ENCODE measurements around the gene PTGS1. TPM values are rescaled to one million over a fixed set of nuclear protein-coding genes. Genes with fewer than 3 reads are reported as not detected.
"Not testable (repeated sequence)": the region's sequence is repeated elsewhere in the genome, so short reads cannot be mapped to it uniquely, and the experiment has no call there.

PTGS1 gene
- 0.26 and 0.28 TPM in 2 replicates for total RNA-seq

- Mint-ChIP-seq H3K4me1 (peaks cover 8% of the 10 kb centered on the region), H3K4me3 (peak within 1 kb of the TSS; percentile 68), H3K36me3 (ENCODE audit: low read depth) (no peaks in the 10 kb centered on the region), H3K27ac (no peak within 1 kb of the TSS), H3K9me3 (no peaks in the 10 kb centered on the region), H3K27me3 (peaks cover 14% of the 10 kb centered on the region)
- peak; percentile 64 for DNase-seq
- intact Hi-C loops (cut with micrococcal nuclease) = no loop called here
These were observed at the start of gene PTGS1 for GRCh38 chr9:122370869-122371755. PTGS1 (plus strand) TSS chr9:122371024; CDS start chr9:122371085, 61 bp downstream.

- Mint-ChIP-seq H3K36me3 (ENCODE audit: low read depth) (peaks cover 25% of the 10 kb centered on the region), H3K4me1 (peaks cover 4% of the 10 kb centered on the region), H3K4me3 (no peak overlapping the region), H3K9me3 (no peaks in the 10 kb centered on the region), H3K27ac (no peak overlapping the region), H3K27me3 (no peaks in the 10 kb centered on the region)
- DNase-seq = no peak
- intact Hi-C loops (cut with micrococcal nuclease) = no loop called here
These were observed 48.3 kb upstream of the PTGS1 start for GRCh38 chr9:122322553-122322952.

GRCh38 chr9:122324665-122325064, 46.2 kb upstream of the PTGS1 start:
- H3K4me3 Mint-ChIP-seq; intact Hi-C loops (cut with micrococcal nuclease); DNase-seq; H3K9me3 Mint-ChIP-seq; H3K27ac Mint-ChIP-seq; H3K27me3 Mint-ChIP-seq; H3K4me1 Mint-ChIP-seq: not testable (repeated sequence)
- H3K36me3 Mint-ChIP-seq (ENCODE audit: low read depth) = peaks cover 31% of the 10 kb centered on the region

DNA sequence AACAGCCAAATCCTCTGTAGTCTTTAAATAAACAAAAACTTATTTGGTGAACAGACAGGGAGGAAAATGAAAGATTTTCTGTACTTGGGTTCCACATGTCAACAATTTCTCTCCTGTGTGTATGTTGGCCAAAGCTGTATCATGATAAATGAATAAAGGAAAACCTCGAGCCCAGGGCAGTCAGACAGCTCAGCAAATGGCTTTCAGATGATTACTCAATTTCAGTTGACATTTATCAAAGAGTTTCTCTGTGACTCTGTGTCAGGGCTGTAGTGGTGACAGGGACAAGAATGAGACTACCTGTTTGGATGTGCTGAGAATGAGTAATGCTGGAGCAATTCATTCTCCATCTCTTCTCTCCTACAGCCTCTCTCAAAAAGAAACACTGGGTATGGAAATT, 45.7 kb upstream of the PTGS1 start:
- Mint-ChIP-seq H3K4me1 (peaks cover 4% of the 10 kb centered on the region), H3K27ac (no peak overlapping the region), H3K9me3 (no peaks in the 10 kb centered on the region), H3K36me3 (ENCODE audit: low read depth) (peaks cover 31% of the 10 kb centered on the region), H3K4me3 (no peak overlapping the region), H3K27me3 (no peaks in the 10 kb centered on the region)
- no peak for DNase-seq
- intact Hi-C loops (cut with micrococcal nuclease) = no loop called here

DNA sequence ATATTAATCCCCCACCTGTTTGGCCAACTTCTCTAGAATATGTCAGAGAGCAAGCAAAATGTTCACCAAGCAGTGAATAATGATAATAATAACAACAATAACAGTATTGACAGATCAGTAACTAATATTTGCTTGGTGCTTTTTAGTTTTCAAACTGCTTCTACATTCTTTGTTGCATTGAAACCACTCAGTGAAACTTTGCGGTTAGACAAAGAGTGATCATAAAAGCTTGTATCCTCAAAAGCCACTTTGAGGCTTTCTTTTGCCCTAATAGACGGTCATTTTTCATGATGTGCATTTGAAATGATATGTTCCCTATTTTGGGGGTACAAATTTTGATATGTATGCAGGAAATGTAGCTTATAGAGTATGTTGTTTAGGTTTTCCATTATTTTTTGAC, 43.6 kb upstream of the PTGS1 start:
- no peak for DNase-seq
- H3K27me3 Mint-ChIP-seq = no peaks in the 10 kb centered on the region
- intact Hi-C loops (cut with micrococcal nuclease) = no loop called here
- H3K27ac Mint-ChIP-seq = no peak overlapping the region
- H3K4me1 Mint-ChIP-seq = peaks cover 13% of the 10 kb centered on the region
- no peaks in the 10 kb centered on the region for H3K9me3 Mint-ChIP-seq
- H3K4me3 Mint-ChIP-seq = no peak overlapping the region
- H3K36me3 Mint-ChIP-seq (ENCODE audit: low read depth) = peaks cover 31% of the 10 kb centered on the region

- no peak overlapping the region for H3K27ac Mint-ChIP-seq
- H3K36me3 Mint-ChIP-seq (ENCODE audit: low read depth) = peaks cover 16% of the 10 kb centered on the region
- H3K9me3 Mint-ChIP-seq = no peaks in the 10 kb centered on the region
- no peak for DNase-seq
- H3K4me3 Mint-ChIP-seq = no peak overlapping the region
- intact Hi-C loops (cut with micrococcal nuclease) = no loop called here
- no peaks in the 10 kb centered on the region for H3K27me3 Mint-ChIP-seq
- peaks cover 13% of the 10 kb centered on the region for H3K4me1 Mint-ChIP-seq
These were observed 41.2 kb upstream of the PTGS1 start for GRCh38 chr9:122329597-122329996.

DNA sequence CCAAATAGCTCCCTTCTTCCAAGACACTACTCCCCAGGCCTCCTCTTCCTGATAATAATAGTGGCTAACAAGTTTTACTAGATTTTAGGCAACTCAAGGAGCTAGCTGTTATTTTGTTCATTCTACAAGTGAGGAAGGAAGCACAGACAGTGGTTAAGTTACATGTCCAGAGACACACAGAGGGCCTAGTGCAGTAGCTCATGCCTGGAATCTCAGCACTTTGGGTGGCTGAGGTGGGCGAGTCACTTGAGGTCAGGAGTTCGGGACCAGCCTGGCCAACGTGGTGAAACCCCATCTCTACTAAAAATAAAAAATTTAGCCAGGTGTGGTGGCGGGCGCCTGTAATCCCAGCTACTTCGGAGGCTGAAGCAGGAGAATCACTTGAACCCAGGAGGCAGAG, 40.4 kb upstream of the PTGS1 start:
- H3K4me3 Mint-ChIP-seq; H3K27ac Mint-ChIP-seq; intact Hi-C loops (cut with micrococcal nuclease); H3K4me1 Mint-ChIP-seq; DNase-seq; H3K9me3 Mint-ChIP-seq; H3K27me3 Mint-ChIP-seq: not testable (repeated sequence)
- peaks cover 10% of the 10 kb centered on the region for H3K36me3 Mint-ChIP-seq (ENCODE audit: low read depth)

GRCh38 chr9:122331523-122331927, 39.3 kb upstream of the PTGS1 start:
- Mint-ChIP-seq H3K9me3 (no peaks in the 10 kb centered on the region), H3K4me1 (peaks cover 9% of the 10 kb centered on the region), H3K36me3 (ENCODE audit: low read depth) (peaks cover 7% of the 10 kb centered on the region), H3K4me3 (no peak overlapping the region), H3K27me3 (no peaks in the 10 kb centered on the region), H3K27ac (peak overlapping the region; percentile 3)
- intact Hi-C loops (cut with micrococcal nuclease) = no loop called here
- no peak for DNase-seq

GRCh38 chr9:122332083-122332482, 38.7 kb upstream of the PTGS1 start:
- H3K4me3 Mint-ChIP-seq = no peak overlapping the region
- H3K9me3 Mint-ChIP-seq = no peaks in the 10 kb centered on the region
- peaks cover 9% of the 10 kb centered on the region for H3K4me1 Mint-ChIP-seq
- peaks cover 7% of the 10 kb centered on the region for H3K36me3 Mint-ChIP-seq (ENCODE audit: low read depth)
- H3K27me3 Mint-ChIP-seq = no peaks in the 10 kb centered on the region
- no peak overlapping the region for H3K27ac Mint-ChIP-seq
- intact Hi-C loops (cut with micrococcal nuclease) = no loop called here
- no peak for DNase-seq

DNA sequence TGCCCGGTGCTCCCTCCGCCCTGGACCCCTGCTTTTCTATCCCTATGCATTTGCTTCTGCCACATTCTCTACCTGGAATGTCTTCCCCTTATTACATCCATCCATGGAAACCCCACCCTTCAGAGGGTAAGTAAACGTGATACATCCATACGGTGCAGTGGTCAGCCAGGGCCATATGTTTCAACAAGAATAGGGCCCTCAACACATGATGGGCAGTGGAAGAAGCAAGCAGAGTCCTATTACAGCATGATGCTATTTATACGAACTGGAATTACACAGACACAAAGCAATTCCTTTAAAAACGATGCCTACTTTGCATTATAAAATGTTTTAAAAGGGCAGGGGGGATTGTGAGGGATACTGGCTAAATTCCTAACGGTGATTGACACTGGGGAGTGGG, 38.2 kb upstream of the PTGS1 start:
- H3K4me1 Mint-ChIP-seq = peaks cover 9% of the 10 kb centered on the region
- no peaks in the 10 kb centered on the region for H3K27me3 Mint-ChIP-seq
- intact Hi-C loops (cut with micrococcal nuclease) = no loop called here
- DNase-seq = no peak
- peaks cover 7% of the 10 kb centered on the region for H3K36me3 Mint-ChIP-seq (ENCODE audit: low read depth)
- H3K4me3 Mint-ChIP-seq = no peak overlapping the region
- no peaks in the 10 kb centered on the region for H3K9me3 Mint-ChIP-seq
- no peak overlapping the region for H3K27ac Mint-ChIP-seq

DNA sequence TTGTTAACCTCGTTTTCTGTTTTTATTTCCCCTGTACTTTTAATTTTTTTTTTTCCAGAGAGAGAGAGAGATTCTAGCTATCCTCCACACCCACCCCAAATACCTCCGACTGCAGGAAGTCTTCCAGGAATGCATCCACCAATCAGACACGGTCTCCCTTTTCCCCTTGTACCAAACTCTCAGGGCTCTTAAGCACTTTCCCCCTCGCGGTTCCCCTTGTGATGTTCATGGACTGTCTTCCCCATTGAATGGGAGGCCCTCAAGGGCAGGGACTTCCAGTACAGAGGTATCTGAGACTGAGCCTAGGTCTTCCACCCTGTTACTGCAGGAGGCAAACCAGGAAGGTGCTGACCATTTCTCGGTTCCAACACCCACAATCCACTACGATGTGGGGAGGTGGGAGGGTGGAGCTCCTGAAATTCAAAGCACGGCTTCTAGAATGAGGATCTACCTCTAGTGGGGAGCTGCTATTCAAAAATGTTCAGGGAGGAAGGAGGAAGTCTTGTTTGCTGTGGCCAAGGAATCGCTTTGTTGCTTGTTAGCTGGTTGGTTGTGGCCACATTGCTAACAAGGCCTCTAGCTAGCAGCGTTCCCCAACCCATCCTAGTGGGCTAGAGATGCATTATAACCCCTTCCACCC, 37.5 kb upstream of the PTGS1 start:
- H3K4me3 Mint-ChIP-seq = no peak overlapping the region
- no peak for DNase-seq
- intact Hi-C loops (cut with micrococcal nuclease) = no loop called here

GRCh38 chr9:122334916-122335315, 35.9 kb upstream of the PTGS1 start:
- no peak for DNase-seq
- H3K4me3 Mint-ChIP-seq = no peak overlapping the region
- no peaks in the 10 kb centered on the region for H3K36me3 Mint-ChIP-seq (ENCODE audit: low read depth)
- no peaks in the 10 kb centered on the region for H3K27me3 Mint-ChIP-seq
- no peak overlapping the region for H3K27ac Mint-ChIP-seq
- H3K4me1 Mint-ChIP-seq = peaks cover 9% of the 10 kb centered on the region
- intact Hi-C loops (cut with micrococcal nuclease) = no loop called here
- no peaks in the 10 kb centered on the region for H3K9me3 Mint-ChIP-seq

More for the DNA sequence above, 37.5 kb upstream of the PTGS1 start:
- H3K27me3 Mint-ChIP-seq = no peaks in the 10 kb centered on the region
- H3K36me3 Mint-ChIP-seq (ENCODE audit: low read depth) = peaks cover 5% of the 10 kb centered on the region
- H3K27ac Mint-ChIP-seq = no peak overlapping the region
- peaks cover 9% of the 10 kb centered on the region for H3K4me1 Mint-ChIP-seq
- H3K9me3 Mint-ChIP-seq = no peaks in the 10 kb centered on the region

DNA sequence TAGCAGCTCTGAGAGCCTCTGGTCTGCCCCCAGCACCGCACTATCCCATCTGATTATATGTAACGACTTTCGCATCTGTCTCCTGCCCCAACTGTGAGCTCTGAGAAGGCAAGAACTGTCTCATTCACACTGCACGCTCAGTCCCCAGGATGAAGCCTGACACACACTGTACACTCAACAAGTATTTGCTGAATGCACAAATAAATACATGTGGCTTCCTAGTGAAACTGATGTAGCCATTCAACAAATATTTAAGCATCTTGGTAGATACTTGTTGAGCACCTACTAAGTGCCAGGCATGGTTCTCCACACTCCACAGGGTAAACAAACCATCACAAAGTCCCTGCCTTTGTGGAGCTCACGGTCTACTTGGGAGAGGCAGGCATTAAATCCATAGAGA, 34.6 kb upstream of the PTGS1 start:
- Mint-ChIP-seq H3K27me3 (peaks cover 2% of the 10 kb centered on the region), H3K27ac (no peak overlapping the region), H3K4me3 (no peak overlapping the region), H3K4me1 (peaks cover 9% of the 10 kb centered on the region), H3K36me3 (ENCODE audit: low read depth) (no peaks in the 10 kb centered on the region), H3K9me3 (no peaks in the 10 kb centered on the region)
- intact Hi-C loops (cut with micrococcal nuclease) = no loop called here
- no peak for DNase-seq

DNA sequence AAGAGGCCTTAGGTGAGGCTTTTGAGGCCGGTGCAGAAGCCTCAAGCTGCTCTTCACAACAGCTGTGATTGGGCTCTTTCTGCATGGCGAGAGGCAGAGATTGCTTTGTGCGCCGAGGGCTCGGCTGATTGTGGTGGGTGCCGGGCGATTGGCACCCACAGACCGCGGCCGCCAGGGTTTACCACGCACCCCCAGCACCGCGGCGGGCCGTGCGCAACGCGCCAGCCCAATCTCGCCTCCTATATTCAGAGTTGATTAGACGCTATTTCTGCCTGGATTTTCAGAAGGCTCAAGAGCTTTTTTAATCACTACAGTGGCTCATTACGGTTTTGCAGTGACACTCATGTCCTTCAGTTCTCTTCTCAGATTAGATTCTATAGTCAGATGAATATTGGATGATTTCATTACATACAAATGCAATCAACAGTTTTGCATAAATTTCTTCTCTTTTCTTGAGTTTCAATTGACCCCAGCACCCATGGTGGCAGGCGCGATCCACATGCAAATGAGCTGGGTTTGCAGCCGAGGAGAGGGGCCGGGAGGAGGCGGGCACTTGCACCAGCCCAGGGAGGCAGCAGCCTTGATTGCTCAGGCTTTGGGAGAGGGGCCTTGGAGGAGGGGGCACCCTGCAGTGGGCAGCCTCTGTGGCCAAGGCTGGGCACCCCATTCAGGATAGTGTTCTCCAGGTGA, 33.8 kb upstream of the PTGS1 start:
- Mint-ChIP-seq H3K4me3 (no peak overlapping the region), H3K4me1 (peaks cover 2% of the 10 kb centered on the region), H3K9me3 (no peaks in the 10 kb centered on the region), H3K27me3 (peaks cover 2% of the 10 kb centered on the region), H3K36me3 (ENCODE audit: low read depth) (no peaks in the 10 kb centered on the region), H3K27ac (no peak overlapping the region)
- no peak for DNase-seq
- intact Hi-C loops (cut with micrococcal nuclease) = no loop called here

All from activated CD4-positive, alpha-beta T cell treated with anti-CD3 and anti-CD28 coated beads, Interleukin-2, amount 10 ng/mL, durations not matched to agents 24 days and 14 days (primary cell).